ENCODE measurements around the gene SPCS2.
"Not testable (repeated sequence)": the region's sequence is repeated elsewhere in the genome, so short reads cannot be mapped to it uniquely, and the experiment has no call there.

The SPCS2 gene

DNA sequence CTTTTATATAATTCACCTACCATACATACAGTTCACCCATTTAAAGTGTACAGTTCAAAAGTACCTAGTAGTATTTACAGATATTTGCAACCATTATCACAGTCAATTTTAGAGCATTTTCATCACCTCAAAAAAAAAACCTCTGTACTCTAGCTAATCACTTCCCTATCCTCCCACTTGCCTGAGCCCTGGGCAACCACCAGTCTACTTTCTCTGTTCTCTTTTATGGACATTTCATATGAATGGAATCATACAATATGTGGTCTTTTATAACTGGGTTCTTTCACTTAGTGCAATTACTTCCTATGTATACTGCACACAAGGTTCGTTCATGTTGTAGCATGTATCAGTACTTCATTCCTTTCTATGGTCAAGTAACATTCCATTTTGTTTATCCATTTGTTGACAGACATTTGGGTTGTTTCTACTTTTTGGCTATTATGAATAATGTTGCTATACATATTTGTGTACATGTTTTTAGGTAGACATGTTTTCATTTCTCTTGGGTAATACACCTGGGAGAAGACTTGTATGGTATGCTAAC lies 21.9 kb downstream of the SPCS2 start:
- H3K4me1 Mint-ChIP-seq: peaks cover 15% of the 10 kb centered on the region
- no peak overlapping the region for H3K27ac Mint-ChIP-seq
- H3K27me3 Mint-ChIP-seq: no peaks in the 10 kb centered on the region
- no peaks in the 10 kb centered on the region for H3K9me3 Mint-ChIP-seq
- peaks cover 51% of the 10 kb centered on the region for H3K36me3 Mint-ChIP-seq
- ATAC-seq: peak; percentile 62
- no peak overlapping the region for H3K4me3 Mint-ChIP-seq

DNA sequence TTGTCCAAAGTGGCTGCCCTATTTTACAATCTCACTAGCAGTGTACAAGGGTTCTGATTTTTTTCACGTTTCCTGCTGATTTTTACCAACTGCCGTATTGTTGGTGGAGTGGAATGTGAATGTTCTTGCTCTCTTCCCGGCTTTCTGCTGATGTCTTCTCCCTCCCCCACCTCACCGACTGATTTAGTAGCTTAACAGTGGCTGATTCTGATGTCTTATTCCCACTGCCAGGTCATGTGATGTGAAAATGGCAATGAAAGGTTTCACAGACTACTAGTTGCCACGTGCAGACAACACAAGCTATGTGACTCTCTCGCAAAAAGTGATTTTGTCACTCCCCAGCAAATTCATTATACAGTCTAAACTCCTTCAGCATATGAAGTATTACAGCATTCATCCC lies 22.4 kb downstream of the SPCS2 start:
- ATAC-seq: no peak
- H3K27ac Mint-ChIP-seq: no peak overlapping the region
- H3K9me3 Mint-ChIP-seq: no peaks in the 10 kb centered on the region
- H3K27me3 Mint-ChIP-seq: no peaks in the 10 kb centered on the region
- H3K4me1 Mint-ChIP-seq: peaks cover 15% of the 10 kb centered on the region
- H3K4me3 Mint-ChIP-seq: no peak overlapping the region
- H3K36me3 Mint-ChIP-seq: peaks cover 56% of the 10 kb centered on the region

DNA sequence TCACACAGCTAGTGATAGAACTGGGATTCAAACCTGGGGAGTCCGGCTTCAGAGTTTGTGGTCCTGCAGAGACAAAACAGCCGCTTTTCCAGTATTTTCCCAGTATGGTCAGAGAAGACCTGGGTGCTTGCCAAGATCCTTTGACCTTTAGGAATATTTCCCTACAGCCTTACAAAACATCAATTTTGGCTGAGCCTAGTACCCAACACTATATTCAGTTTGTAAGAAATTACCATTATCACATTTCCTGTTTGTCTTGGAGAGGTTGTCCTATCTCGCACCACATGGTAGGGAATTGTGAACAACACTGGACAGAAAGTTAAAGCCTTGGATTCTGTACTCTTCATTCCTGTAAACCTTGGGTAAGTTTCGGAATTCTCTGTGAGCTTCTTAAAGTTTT lies 29.0 kb downstream of the SPCS2 start:
- peaks cover 8% of the 10 kb centered on the region for H3K4me1 Mint-ChIP-seq
- no peak overlapping the region for H3K4me3 Mint-ChIP-seq
- H3K9me3 Mint-ChIP-seq: no peaks in the 10 kb centered on the region
- ATAC-seq: no peak
- H3K36me3 Mint-ChIP-seq: peaks cover 52% of the 10 kb centered on the region
- H3K27ac Mint-ChIP-seq: no peak overlapping the region
- no peaks in the 10 kb centered on the region for H3K27me3 Mint-ChIP-seq

DNA sequence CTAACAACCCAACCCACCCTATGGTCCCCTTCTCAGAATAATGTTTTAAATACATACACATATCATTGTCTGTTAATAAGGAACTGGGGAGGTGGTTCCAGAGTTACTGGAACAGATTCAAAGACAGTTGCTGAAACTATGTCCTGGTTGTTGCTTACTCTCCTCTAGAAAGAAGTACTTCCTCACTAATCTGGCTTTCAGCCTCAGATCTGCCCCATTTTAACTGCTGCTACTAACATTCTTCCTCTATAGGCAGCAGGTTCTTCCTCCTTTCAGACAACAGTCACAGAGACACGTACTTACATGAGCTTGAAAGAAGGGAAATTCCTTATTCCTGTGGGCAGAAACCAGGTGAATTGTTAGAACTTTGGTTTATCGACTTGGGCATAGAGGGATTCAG lies 31.6 kb downstream of the SPCS2 start:
- no peaks in the 10 kb centered on the region for H3K27me3 Mint-ChIP-seq
- no peak overlapping the region for H3K4me3 Mint-ChIP-seq
- no peak overlapping the region for H3K27ac Mint-ChIP-seq
- ATAC-seq: no peak
- H3K9me3 Mint-ChIP-seq: no peaks in the 10 kb centered on the region
- H3K4me1 Mint-ChIP-seq: no peaks in the 10 kb centered on the region
- H3K36me3 Mint-ChIP-seq: peaks cover 27% of the 10 kb centered on the region

DNA sequence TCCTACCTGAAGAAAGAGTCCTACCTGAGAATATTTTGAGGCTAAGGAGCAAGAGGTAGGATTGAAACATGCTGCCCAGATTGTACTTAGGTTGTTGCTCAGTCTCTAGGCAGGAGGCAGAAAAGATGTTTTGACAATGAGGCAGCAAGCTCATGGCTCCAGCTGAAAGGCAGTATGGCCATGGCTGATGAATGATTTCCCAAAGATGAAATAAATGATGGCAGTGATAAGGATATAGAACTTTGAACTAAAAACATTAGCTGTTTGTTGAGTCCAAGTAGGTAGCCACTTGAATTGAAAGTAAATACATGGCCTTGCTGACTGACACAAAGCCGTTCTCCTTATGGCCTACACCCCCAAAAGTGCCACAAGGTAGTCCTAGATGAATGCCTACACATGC lies 32.8 kb downstream of the SPCS2 start:
- H3K9me3 Mint-ChIP-seq: no peaks in the 10 kb centered on the region
- H3K27ac Mint-ChIP-seq: no peak overlapping the region
- H3K4me1 Mint-ChIP-seq: no peaks in the 10 kb centered on the region
- ATAC-seq: no peak
- no peak overlapping the region for H3K4me3 Mint-ChIP-seq
- H3K36me3 Mint-ChIP-seq: peaks cover 17% of the 10 kb centered on the region
- H3K27me3 Mint-ChIP-seq: no peaks in the 10 kb centered on the region

DNA sequence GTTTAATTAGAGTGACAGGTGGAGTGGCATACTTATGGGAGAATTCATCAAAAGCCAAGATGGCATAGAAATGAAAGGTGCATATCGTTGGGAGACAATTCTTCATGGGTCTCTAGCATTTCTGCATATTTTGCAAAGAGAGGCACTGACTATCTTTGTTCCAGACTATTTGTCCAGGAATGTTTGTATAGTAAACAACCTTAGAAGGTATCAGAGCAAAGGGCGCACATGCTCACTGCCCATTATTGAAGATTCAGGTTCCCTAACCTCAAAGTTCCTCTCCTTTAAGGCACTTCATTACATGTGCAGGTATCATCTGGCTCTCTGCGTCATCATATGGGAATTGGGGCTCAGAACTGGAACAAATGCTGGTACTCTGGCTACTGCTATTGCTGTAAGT lies 35.0 kb downstream of the SPCS2 start:
- Mint-ChIP-seq H3K9me3 (no peaks in the 10 kb centered on the region), H3K4me3 (no peak overlapping the region), H3K36me3 (peaks cover 17% of the 10 kb centered on the region), H3K4me1 (peaks cover 1% of the 10 kb centered on the region), H3K27ac (no peak overlapping the region), H3K27me3 (no peaks in the 10 kb centered on the region)
- no peak for ATAC-seq

DNA sequence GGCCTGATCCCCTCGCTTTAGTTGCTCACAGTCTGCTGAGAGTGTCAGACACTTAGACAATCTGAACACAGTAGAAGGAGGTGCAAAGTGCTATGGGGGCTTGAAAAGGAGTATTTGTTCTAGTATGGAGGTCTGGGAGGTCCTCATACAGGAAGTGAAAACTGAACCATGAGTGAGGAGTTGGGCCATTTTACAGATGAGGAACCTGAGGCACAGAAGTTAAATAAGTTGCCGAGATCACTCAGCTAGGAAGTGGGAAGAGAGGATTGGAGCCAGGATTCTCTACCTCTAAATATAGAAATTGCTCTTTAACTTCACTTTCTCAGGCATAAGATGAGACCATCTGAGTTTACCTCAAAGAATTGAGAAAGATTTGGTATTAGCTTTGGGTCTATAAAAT lies 35.7 kb downstream of the SPCS2 start:
- no peak overlapping the region for H3K4me3 Mint-ChIP-seq
- no peak for ATAC-seq
- H3K36me3 Mint-ChIP-seq: peaks cover 15% of the 10 kb centered on the region
- no peak overlapping the region for H3K27ac Mint-ChIP-seq
- H3K9me3 Mint-ChIP-seq: no peaks in the 10 kb centered on the region
- H3K27me3 Mint-ChIP-seq: no peaks in the 10 kb centered on the region
- H3K4me1 Mint-ChIP-seq: peaks cover 8% of the 10 kb centered on the region

DNA sequence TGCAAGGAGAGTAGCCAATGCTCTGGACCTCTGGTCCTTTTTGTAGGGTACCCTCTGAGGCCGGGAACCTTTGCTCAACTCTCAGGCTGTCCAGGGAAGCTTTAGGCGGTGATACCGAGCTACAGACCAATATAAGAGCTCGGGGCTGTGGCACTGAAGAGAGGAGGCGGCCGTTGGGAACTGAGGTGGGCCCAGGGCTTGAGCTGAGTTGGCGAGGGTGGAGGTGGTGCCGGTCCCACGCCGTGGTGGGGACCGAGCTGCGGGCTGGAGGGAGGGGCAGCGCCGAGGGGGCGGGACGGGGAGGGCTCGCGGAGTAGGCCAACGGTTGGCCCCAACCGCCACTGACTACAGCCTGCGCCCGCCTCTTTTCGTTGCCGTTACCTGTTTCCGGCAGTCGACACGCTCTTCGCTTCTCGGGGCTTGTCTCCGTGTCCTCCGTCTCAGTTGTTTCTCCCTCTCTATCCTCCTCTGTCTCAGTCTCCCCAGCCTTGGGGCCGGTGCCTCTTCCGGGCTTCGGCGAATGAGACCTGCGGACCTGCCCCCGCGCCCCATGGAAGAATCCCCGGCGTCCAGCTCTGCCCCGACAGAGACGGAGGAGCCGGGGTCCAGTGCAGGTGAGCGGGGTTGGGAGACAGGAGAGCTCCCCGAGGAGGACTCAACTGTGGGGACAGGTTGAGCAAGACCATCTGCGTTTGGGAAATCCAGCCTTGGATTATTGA lies 39.6 kb downstream of the SPCS2 start, which contains the start of gene NEU3:
TSS of gene NEU3 (plus strand) at position 393 of the 719 bp plus-strand sequence. CDS start at position 521, 128 bp downstream.
- Mint-ChIP-seq H3K4me1 (peaks cover 37% of the 10 kb centered on the region), H3K27ac (peak within 1 kb of the TSS; percentile 91), H3K36me3 (no peaks in the 10 kb centered on the region), H3K9me3 (no peaks in the 10 kb centered on the region), H3K4me3 (peak within 1 kb of the TSS; percentile 100), H3K27me3 (no peaks in the 10 kb centered on the region)
- ATAC-seq: peak; percentile 96

DNA sequence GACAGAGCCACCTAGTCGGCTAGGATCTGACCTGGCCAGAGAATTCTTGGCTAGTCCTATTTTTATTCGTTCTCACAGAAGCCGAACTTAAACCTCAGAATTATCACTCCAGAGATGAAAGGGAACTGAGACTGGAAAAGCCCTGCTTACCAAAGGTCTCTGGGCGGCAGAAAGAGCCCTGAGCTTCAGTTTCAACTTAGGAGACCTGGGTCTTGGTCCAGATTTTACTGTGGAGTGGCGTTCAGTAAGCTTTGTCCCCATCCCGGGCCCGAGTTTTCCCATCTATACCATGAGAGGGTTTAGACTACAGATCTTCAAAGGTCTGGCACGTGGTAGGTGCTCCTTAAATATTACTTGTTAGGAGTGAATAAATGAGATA lies 40.2 kb downstream of the SPCS2 start:
- ATAC-seq: peak; percentile 22
- Mint-ChIP-seq H3K9me3 (no peaks in the 10 kb centered on the region), H3K27ac (peak overlapping the region; percentile 91), H3K27me3 (no peaks in the 10 kb centered on the region), H3K36me3 (no peaks in the 10 kb centered on the region), H3K4me3 (peak overlapping the region; percentile 100), H3K4me1 (peaks cover 37% of the 10 kb centered on the region)

DNA sequence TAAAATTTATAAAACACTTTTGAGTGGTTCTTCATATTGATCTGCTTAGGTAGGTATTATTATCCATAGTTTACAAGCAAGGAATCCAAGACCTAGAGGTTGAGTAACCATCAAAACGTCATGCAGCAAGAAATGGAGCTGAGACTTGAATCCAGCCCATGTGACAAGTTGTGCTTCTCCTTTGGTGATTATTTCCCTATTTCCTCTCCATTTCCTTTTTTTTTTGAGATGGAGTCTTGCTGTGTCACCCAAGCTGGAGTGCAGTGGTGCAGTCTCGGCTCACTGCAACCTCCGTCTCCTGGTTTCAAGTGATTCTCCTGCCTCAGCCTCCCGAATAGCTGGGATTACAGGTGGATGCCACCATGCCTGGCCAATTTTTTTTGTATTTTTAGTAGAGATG lies 41.1 kb downstream of the SPCS2 start:
- peaks cover 37% of the 10 kb centered on the region for H3K4me1 Mint-ChIP-seq

DNA sequence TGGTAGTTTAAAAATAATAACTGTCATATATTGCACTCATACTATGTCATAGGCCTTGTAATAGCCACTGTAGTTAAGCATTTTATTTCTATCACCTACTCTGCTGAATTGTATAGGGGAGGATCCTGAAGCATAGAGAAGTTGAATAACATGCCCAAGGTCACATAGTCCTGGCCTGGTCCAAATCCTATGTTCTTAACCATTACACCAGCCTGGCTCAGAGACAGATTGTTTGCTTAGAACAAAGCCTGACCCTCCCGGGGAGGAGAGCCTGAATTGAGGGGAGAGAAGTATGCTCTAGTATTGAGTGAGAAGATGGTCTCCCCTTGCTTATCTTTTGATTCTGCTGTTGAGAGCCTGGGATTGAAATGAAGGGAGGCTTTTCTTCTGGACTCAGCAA lies 41.9 kb downstream of the SPCS2 start:
- Mint-ChIP-seq H3K4me3 (no peak overlapping the region), H3K9me3 (no peaks in the 10 kb centered on the region), H3K27ac (no peak overlapping the region), H3K4me1 (peaks cover 37% of the 10 kb centered on the region), H3K27me3 (no peaks in the 10 kb centered on the region), H3K36me3 (peaks cover 3% of the 10 kb centered on the region)
- ATAC-seq: no peak

More for the DNA sequence above, 41.1 kb downstream of the SPCS2 start:
- not testable (repeated sequence) for H3K9me3 Mint-ChIP-seq, ATAC-seq, H3K36me3 Mint-ChIP-seq, H3K4me3 Mint-ChIP-seq, H3K27ac Mint-ChIP-seq, H3K27me3 Mint-ChIP-seq

DNA sequence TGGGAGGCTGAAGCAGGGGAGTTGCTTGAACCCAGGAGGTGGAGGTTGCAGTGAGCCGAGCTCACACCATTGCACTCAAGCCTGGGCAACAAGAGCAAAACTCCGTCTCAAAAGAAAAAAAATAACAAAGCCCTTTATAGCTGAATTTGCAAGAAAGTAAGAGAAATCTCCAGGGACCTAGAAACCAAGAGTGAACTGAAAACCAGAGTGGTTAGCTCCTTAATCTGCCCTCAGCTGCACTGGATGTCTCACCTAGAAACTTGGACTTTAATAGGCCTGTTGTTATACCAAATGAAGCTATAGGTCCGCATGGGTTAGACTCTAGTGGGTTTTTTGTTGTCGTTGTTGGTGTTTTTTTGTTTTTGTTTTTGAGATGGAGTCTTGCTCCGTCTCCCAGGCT lies 43.8 kb downstream of the SPCS2 start:
- peak overlapping the region; percentile 14 for H3K27ac Mint-ChIP-seq
- H3K4me1 Mint-ChIP-seq: peaks cover 37% of the 10 kb centered on the region
- H3K27me3 Mint-ChIP-seq: no peaks in the 10 kb centered on the region
- peak overlapping the region; percentile 31 for H3K4me3 Mint-ChIP-seq
- H3K9me3 Mint-ChIP-seq: no peaks in the 10 kb centered on the region
- ATAC-seq: peak; percentile 56
- peaks cover 11% of the 10 kb centered on the region for H3K36me3 Mint-ChIP-seq

DNA sequence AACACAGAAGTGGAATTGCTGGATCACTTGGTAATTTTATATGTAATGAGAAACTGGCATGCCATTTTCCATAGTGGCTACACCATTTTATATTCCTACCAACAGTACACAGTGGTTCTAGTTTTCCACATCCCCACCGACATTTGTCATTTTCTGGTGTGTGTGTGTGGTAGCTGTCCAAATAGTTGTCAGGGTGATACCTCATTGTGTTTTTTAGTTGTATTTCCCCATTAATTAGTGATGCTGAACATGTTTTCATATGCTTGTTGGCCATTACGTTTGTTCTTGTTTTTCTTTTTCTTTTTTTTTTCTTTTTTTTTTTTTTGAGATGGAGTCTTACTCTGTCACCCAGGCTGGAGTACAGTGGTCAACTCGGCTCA lies 51.9 kb downstream of the SPCS2 start:
- Mint-ChIP-seq H3K4me1 (no peaks in the 10 kb centered on the region), H3K27ac (no peak overlapping the region), H3K4me3 (no peak overlapping the region), H3K36me3 (peaks cover 37% of the 10 kb centered on the region), H3K27me3 (no peaks in the 10 kb centered on the region), H3K9me3 (no peaks in the 10 kb centered on the region)
- no peak for ATAC-seq

DNA sequence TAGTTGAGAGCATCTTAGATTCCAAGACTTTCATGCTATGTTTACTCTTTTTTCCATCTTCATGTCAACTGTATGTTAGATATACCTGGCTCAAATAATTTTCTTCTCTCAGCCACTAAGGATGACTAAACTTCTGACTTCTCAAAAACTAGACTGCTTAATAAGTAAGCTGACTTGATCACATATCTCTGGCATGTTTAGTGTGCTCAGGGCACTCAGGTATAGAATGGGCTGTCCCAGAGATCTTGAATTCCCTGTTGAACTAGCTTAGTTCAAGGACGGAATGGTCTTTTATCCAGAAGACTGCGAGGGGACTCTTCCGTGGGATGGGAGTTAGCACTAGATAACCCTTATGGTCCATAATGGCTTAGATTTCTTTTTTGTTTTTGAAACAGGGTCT lies 52.6 kb downstream of the SPCS2 start:
- no peak for ATAC-seq
- Mint-ChIP-seq H3K9me3 (no peaks in the 10 kb centered on the region), H3K27me3 (no peaks in the 10 kb centered on the region), H3K36me3 (peaks cover 35% of the 10 kb centered on the region), H3K4me1 (no peaks in the 10 kb centered on the region), H3K27ac (no peak overlapping the region), H3K4me3 (no peak overlapping the region)

DNA sequence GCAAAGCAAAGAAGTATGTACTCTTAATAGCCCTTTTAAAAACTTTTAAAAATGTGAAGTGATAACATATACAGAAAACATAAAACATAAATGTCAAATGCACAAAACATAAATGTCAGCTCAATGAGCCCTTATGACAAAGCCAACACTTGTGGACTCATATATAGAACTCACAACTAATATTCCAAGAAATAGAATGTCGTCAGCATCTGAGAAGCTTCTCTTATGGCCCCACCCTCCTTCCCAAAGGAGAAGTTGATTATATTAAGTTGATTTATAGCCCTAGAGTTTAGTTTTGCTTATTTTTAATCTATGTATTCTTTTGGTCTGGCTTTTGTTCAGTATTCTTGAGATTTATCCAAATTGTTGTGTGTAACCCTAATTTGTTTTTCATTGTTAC lies 53.5 kb downstream of the SPCS2 start:
- H3K4me1 Mint-ChIP-seq: no peaks in the 10 kb centered on the region
- no peak overlapping the region for H3K27ac Mint-ChIP-seq
- no peaks in the 10 kb centered on the region for H3K27me3 Mint-ChIP-seq
- H3K9me3 Mint-ChIP-seq: no peaks in the 10 kb centered on the region
- ATAC-seq: no peak
- H3K4me3 Mint-ChIP-seq: no peak overlapping the region
- peaks cover 43% of the 10 kb centered on the region for H3K36me3 Mint-ChIP-seq

DNA sequence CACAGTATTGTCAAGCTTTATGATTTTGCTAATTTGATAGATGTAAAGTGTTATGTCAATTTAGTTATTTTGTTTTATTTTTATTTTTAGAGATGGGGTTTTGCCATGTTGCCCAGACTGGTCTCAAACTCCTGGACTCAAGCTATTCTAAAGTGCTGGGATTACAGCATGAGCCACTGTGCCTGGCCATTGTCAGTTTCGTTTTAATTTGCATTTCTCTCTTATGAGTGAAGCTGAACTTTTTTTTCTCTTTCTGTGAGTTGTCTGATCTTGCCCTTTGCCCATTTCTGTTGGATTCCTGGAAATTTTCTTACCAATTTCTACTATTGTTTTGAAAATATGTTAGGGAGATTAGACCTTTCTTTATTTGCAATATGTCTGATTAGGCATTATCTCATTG lies 55.1 kb downstream of the SPCS2 start:
- Mint-ChIP-seq H3K4me1 (no peaks in the 10 kb centered on the region), H3K9me3 (no peaks in the 10 kb centered on the region), H3K4me3 (no peak overlapping the region), H3K36me3 (peaks cover 56% of the 10 kb centered on the region), H3K27ac (no peak overlapping the region), H3K27me3 (no peaks in the 10 kb centered on the region)
- no peak for ATAC-seq

Measured in stimulated activated memory B cell treated with anti-CD40 and anti-IgM and Interleukin-4, amounts not matched to agents 10 μg/mL and 1 μg/mL and 100 μg/mL, for 72 hours (primary cell).